Stimulated activated CD8-positive, alpha-beta memory T cell treated with anti-CD3 and anti-CD28 coated beads, Interleukin-7, amount 100 ng/mL, for 24 hours (primary cell): Measurements from ENCODE around the gene KRTAP22-1.

Experiments
- DNase-seq: peaks from one replicate; pipeline ENCODE4 v3.0.0-alpha.2; 2020; ENCODE audit warnings: low read depth

Gene KRTAP22-1

GRCh38 chr21:30625449-30626165 is 24.7 kb downstream of the KRTAP22-1 start:
- no peak for DNase-seq

GRCh38 chr21:30628109-30628508 is 27.2 kb downstream of the KRTAP22-1 start:
- no peak for DNase-seq

GRCh38 chr21:30629200-30629599 is 28.3 kb downstream of the KRTAP22-1 start:
- no peak for DNase-seq

- DNase-seq, result no peak
Measured at GRCh38 chr21:30634906-30635305, 34.0 kb downstream of the KRTAP22-1 start, which contains the start of gene KRTAP20-2. TSS of gene KRTAP20-2 (plus strand) at chr21:30635206. CDS start at chr21:30635264, 58 bp downstream.

- DNase-seq, result no peak
Measured at GRCh38 chr21:30638686-30639085, 37.8 kb downstream of the KRTAP22-1 start.

- no peak for DNase-seq
Measured at GRCh38 chr21:30642564-30642963, 41.7 kb downstream of the KRTAP22-1 start, which contains the start of gene KRTAP20-3. TSS of gene KRTAP20-3 (plus strand) at chr21:30642864.

GRCh38 chr21:30646904-30647414 is 46.1 kb downstream of the KRTAP22-1 start:
- DNase-seq, result no peak
